A204.1 (cell line): ENCODE data around the gene SGMS2.

Source experiments
- FAIRE-seq: peaks from 2 replicates; lab custom pipeline; 2012; peaks lifted over from hg19 to GRCh38; lab: Jason Lieb, UNC

SGMS2 gene

DNA sequence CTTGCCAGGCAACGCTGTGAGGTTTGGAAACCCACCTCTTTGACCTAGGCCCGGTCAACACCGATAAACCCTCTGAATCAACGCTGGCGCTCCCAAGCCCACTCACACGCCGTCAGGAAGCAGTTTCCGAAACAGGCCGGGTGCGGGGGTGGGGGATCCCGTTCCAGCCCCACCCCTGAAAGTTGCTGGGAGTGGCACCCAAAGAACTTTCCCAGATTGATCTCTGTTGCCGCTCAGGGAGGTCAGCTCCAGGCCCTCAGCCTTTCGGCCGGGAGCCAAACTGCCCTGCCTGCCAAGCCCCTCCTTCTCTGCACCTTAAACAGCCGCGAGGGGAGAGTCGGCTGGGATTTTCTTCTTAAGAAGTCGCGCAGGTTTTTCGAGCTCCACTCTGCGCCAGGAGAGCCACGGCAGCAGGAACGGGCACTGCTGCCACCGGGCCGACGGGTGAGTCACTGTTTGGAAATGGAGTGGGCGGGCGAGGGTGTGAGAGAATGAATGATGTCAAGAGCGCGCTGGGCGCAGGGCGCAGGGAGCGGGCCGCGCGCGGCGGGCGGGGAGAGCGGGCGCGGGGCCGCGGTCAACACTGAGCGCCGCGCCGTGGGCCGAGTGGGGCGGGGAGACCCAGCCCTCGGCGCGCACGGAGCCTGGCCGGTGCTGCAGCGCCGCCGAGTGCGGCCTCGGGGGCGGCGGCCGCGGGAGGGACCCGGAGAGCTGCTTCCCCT, at the start of gene SGMS2:
SGMS2 (plus strand) TSS at position 583 of the 722 bp plus-strand sequence. CDS start 70,622 bp downstream, outside the sequence.
- no peak for FAIRE-seq

DNA sequence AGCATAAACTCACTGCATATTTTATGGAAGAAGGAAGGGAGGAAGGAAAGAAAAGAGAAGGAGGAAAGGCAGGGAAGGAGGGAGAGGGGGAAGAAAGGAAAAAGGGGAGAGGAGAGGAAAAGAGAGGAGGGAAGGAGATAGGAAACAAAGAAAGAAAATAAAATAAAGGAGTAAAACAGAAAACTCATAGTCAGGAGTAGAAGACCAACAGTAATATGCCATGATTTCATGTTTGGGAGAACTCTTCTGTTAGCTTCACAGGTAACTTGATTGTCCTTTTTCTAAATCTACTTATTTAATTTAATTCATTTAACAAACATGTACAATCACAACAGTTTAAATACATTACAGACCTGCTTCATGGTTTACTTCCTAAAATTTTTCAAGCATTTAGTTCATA, 46.8 kb upstream of the SGMS2 start:
- FAIRE-seq: no peak

DNA sequence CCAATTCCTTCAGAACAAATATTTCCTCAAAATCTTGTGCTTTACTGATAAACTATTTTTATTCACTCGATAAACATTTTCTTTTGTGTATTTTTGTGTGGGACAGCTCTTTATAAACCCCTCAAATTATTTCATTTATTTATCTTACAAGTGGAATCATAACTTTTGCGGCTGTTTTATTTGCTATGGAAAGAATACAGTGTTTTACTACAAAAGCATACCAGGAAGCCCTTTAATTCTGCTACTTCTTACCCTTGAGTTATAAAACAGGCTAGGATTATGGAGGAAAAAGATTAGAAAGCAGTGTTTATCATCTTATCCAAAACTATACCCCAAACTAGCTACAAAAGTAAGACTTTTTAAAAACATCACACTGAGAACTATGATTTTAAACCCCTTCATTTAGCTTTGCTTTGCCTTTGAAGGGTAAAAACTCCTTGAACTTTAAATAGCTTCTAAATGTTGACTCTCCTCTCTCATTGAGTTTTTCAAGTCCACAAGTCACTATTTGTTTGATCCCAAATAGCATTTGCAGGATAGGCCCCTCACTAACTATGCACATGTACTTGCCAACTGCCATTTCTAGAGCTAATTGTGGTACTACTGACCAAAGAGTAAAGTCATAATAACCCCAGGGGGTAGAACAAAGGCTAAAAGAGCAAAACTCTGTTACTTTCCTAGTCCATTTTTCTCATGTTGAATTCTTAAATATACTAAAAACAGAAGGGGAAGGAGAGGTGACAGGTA, 45.8 kb upstream of the SGMS2 start:
- FAIRE-seq: no peak

DNA sequence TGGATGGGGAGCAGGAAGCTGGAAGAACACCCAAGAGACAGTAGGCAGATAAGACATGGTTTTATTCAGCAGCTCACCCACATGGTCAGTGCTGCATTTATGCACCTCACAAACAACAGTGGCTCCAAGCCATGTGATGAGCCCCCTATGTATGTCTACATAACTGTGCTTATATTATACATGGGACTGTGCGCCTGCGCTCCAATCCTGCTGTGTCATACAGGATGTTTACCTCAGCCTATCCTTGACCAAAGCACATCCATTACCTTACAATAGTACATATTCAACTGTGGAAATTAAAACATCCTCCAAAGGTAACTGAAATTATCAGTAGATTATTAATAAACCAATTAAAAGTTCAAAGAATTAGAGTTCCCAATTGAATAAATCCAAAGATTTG, 44.1 kb upstream of the SGMS2 start:
- FAIRE-seq: no peak

DNA sequence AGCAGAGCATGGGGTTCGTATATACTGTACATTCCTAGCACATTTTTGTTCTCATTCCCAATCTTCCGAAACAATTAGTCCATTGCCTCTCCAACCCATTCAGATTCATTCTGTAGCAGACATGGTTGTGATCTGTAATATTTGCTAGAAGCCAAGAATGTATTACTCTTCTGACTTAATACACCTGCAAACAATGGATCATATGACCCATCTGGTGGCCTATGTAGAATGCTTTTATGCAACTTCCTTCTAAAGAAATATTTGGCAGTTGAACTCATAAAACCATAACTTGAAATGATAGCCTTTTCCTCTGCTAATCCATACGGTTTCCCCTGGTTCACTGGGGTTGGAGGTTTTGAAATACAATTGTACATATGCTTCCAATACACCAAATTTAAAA, 32.8 kb upstream of the SGMS2 start:
- no peak for FAIRE-seq

DNA sequence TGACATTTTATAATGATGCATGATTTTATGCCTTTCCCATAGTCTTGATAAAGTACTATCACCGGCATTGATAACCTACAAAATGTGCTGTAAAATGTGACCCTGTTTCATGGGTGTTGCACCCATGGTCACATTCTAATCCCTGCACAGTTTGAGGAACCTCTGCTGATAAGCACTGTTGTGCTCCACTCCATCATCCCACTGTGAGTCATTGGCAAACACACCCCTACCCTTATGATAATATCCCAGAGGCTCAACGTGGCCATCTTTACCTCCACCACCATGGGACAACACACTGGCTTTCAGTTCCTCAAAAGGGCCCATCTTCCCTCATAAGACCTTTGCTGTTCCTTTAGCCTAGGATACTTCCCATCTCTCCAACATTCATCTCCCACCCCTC, 32.0 kb upstream of the SGMS2 start:
- FAIRE-seq: no peak

DNA sequence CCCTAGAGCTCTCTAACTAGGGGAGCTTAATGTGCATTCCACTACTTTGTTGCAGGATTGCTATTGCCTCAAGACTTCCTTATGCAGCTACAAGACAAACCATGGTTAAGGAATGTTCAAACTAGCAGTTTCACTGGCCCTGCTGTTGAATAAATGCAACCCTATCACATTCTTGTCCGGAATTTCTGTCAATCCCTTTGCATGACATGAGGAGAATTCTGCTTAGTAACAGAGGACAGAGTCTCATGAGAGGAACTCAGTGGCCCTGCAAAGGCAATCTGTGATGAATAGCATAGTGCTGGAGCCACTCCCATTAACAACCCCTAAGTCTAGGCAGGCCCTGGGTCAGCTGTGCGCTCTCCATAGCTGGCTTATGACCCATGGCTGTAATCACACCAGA, 30.7 kb upstream of the SGMS2 start:
- no peak for FAIRE-seq

DNA sequence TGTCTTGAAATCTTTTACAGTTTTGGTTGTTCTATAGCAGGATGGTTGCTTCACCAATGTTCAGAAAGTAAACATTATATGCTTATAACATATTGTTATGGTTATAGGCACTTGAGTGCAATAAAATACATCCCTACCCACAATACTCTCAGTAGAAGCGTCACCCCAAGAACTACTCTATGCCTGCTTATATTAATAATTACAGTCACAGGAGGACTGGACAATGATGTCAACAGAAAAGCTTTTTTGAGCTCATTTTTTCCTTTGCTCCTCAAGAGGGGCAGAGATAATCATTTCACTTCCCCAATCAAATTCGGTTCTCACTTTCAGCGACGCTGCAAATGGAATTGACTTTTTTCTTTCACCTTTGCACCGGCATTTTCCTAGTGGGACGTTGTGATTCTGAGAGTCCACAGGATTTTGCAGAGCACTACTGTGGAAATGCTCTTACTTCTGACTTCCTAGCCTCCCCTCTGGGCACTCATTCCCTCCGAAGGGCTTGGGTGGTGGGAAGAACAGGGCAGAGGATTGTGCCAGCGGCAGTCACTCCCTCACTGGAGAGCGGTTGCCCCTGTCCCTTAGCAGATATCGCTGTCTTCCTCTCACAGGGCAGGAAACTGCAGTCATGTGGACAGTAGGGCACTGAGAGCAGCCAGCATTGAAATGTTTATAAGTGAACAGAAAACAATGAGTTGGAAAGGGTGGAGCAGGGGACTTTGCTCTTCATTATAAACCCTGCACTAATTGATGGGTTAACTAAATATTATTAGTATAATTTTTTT, 24.9 kb upstream of the SGMS2 start:
- FAIRE-seq: no peak

DNA sequence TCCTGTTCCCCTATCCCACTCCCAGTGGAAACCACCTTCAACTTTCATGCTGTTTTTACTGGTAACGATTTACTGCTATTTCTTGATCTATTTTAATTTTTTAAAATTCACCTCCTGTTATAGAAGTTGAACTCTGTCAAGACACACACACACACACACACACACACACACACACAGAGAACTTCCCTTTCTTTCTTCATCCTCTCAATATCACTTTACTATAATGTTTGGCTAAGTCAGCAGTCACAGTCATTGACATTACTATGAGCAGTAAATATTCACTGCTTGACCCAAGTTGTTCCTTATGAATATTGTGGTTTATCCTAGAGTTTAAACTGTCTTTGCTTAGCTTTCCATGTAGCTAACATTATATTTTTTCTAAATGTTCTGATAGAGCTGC, 24.0 kb upstream of the SGMS2 start:
- no peak for FAIRE-seq

DNA sequence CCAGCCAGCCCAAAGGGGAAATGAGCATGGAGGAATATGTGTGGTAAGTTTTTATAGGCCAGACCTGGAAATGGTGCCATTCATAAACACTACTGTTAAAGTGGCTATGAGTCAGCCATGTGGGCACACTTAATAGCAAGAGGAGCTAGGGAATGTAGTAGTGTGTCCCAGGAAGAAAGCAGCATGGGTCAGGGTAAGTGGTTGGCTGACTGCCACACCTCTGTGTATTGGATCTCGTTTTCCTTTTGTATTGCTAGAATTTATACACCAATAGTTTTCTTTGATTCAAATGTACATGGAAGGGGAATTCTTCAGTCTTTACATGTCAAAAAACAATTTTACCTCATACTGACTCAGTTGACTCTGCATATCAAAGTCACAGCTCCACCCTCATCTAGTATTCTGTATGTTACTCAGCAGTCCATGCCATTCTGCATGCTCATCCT, 22.9 kb upstream of the SGMS2 start:
- no peak for FAIRE-seq

DNA sequence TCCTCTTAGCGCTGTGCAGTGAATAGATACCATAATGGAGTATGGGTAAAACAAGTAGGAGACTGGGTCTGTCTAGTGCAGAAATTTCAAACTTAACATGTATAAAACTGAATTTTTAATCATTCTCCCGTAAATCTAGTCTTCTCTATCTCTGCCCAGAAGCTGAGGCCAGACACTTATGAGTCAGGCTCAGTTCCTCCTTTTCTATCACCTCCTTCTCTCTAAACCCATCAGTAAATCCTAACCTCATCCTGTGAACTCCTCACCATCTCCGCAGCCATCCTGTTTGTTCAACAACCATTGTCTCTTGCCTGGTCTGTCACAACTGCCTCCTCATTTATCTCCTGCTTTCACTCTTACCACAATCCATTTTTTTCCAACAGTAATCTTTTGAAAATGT, 19.8 kb upstream of the SGMS2 start:
- no peak for FAIRE-seq

DNA sequence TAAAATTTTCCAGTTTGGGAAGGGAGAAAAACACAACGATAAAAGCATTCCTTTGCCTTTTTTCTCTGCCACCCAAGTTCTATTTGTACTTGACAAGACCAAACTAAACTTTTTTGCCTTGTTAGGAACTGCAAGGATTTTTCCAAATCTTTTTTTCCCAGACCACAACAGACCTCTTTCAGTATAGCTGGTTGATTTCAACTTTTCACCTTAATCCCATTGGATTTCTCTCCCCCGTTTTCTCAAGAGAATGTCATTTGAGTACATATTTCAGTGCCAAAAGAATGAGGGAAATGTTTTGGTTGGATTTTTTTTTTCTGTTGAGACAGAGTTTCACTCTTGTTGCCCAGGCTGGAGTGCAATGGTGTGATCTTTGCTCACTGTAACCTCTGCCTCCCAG, 18.5 kb upstream of the SGMS2 start:
- no peak for FAIRE-seq

DNA sequence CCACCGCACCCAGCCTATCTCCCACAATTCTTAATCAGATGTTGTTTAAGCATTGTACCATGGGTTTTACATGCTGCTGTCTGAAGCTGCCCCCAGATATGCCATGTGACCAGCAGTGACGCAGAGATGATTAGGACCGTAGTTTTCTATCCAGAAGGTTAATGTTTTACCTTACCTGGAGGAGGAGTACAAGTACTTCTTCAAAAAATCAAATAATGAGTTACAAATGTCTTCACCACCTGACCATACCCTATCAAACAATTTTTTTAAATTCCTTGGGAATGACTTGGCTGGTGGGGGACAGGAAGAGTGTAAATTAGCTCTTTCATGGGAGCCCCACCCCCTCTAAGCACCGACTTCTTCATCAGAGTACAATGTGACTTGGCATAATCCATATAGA, 16.2 kb upstream of the SGMS2 start:
- FAIRE-seq: no peak

DNA sequence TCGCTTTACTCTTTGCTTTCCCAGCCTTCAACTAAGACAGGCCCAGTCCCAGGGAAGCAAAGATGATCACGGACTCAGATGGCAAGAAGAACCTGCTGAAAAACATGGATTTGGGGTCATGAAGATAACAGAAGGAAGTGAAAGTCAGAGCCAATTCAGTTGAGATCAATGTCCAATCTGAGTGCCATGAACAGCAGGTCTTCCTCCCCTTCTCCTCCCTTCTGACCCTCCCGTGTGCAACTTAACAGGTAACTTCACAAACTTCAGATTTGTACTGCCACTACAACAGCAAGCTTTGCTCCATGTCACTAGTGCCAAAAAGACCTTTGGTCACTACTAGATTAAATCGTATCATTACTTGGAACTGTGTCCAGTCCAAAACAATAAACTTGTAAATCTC, 15.5 kb upstream of the SGMS2 start:
- FAIRE-seq: no peak

DNA sequence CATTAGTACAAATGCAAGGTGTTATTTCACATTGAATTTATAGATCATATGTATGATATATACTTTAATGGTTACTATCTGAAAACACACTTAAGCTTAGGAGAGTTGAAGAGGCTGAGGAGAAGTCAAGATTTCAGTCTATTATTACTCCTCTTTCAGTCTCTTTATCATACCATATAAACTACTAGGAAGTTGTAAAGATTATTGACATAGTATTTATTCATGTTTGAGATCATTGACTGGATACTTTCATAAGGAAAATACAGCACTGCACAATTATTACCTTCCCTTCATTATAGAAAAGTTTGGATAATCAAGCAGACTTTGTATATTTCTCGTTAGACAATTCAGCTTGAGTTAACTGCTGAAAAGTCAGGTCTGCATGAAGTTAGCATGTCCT, 10.0 kb upstream of the SGMS2 start:
- FAIRE-seq: no peak

DNA sequence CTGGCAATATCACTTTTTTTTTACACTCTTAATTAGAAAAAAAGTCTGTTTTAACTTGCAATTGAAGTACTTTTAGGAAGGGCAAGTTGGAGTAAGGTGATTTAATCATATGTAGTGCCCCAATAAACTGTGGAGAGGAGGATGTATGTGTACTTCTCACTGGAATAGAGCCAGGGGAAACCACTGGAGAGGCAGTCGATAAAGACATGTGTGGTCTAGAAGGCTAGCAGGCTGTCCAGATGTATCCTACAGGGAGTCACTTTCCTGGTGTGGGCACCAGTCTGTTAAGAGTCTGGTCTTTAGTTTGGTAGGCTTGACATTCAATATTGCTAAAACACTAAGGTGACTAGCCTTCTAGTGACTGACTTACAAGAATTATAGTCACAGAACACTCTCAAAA, 9.6 kb upstream of the SGMS2 start:
- FAIRE-seq: no peak

DNA sequence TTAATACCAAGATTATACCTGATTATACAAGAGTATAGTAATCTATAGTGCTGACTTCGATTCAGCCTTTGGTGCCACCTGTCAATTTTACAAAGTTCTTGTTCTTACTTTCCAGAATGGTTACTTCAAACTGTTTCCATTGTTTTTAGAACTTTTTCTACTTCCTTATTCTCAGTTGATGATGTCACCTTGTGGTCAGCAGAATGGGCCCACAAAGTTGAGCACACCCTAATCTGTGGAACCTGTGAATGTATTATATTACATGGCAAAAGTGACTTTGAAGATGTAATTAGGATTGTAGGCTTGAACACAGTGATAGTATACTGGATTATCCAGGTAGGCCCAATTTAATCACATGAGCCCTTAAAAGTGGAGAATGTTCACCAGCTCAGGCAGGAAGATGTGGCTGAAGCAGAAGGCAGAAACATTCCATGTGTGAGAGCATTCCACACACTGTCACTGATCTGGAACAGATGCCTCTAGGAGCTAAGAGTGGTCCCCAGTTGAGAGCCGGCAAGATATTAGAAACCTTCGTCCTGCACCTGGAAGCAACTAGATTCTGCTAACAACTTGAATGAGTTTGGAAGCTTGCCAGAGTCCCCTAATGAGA, 6.3 kb upstream of the SGMS2 start:
- FAIRE-seq: no peak

DNA sequence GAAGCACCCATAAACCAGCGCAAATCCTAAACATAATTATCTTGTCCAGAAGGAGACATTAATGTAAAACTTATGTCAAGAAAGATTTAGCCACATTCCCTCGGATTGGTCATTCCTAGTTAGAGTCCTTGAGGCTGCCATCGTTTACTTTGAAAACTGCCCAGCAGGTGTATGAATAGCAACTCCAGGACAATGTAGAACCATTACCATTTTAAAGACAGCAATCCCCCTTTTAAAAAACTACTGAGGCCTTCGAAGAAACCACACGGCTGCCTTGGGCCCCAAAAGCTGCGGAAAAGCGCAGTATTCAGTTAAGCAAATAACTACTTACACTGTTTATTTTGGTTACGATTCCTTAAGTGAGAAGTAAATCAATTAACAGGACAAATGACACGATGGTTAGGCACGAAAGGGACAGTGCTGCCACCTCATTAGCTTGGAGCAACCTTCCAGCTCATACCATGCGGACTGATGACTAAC, 822 bp upstream of the SGMS2 start:
- FAIRE-seq: no peak

DNA sequence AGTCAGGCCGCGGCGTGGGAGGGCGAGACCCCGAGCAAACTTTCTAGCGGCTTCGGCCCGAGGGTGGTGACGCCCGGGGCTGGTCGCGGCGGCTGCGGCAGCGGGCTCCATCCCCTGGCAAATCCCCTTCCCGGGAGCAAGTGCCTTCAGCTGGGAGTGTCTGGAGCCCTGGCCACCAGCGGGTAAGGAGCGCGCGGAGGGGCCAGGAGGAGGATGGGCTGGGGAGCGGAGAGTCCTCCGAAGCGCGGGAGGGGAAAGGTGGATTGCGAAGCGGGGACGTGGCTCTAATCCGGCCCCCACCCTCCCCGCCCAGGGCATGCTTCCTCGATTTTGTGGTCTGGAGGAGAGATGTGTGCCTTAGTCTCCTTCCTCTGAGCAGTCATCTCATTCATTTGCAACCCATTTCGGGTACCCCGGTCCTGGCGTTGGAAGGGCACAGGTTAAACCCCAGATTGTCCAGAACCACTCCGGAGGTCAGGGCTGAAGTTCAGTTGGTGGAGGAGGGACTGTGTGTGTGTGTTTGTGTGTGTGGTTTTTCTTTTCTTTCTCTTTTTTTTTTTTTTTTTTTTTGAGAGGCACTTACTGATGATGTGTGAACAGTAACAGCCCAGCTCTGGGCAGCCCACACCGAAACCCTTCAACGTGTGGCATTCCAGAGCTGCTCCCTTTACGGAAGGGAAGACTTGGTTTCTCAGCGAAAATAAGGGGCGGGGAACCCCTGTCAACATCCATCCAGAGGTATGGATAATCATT, 516 bp downstream of the SGMS2 start:
- no peak for FAIRE-seq

DNA sequence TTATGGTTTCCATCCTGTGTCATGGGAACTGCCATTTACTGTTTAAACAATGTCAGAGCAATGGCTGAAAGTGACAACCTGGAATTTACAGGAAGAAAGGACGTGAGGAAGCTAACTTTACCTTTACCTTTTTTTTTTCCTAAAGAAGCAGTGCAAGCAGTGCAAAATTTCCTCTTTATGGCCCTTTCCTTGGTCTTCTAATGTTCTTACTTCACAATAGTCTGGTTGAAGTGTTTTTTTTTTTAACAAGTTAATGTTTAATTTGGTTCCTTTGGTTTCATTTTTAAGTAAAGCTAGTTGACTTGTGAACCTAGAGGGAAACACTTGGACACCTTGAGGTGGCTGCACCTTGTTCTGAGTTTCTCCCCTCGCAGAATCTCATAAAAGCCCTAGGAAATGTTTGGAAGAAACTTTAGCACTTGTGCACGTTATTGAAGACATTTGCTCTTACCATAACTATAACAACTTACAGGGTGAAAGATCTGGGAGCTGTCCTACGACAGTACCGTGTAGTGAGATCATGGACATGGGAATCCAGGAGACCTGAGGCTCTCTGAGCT, 1.8 kb downstream of the SGMS2 start:
- no peak for FAIRE-seq

DNA sequence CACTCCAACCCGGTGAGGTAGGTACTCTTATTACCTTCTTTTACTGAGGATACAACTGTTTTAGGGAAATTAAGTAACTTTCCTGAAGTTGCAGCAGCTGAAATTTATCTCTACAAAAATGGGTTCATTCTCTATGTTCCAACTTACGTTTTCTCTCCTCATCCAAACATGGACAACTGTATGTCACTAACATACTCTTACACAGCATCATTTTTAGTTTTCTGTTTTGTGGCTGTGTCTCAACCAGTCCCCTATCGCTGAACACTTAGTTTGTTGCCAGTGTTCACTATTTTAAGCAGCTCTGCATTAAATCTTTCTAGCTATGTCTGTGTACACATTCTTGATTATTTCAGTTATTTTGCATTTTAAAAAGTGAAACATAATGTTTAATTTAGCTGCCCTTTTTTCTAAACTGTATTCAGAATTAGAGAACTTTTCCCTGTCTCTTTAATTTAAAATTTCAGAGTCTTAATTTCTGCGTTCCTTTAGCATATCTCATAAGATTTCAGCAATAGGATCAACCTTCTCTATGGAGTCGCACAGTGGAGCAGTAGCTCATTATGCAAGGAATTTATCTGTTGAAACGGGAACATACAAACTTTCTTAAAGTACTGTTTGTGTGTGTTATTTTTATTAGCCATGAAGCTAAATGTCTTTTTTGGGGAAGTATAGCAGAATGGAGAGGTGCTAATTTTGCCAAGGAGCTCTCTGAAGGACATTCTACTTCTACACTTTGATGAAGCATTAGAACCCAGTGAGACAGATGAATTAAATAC, 3.8 kb downstream of the SGMS2 start:
- FAIRE-seq: no peak
